ENCODE measurements around the gene TEKTIP1. TPM values are rescaled to one million over a fixed set of nuclear protein-coding genes. Genes with fewer than 3 reads are reported as not detected.

Gene TEKTIP1
- total and polyA plus RNA-seq, 10 of the 15 experiments (the other 5 are each of a cell fraction or from before 2014, with no cell fraction given): 0.18 to 2.6 (median 0.60) TPM; not detected in 5

DNA sequence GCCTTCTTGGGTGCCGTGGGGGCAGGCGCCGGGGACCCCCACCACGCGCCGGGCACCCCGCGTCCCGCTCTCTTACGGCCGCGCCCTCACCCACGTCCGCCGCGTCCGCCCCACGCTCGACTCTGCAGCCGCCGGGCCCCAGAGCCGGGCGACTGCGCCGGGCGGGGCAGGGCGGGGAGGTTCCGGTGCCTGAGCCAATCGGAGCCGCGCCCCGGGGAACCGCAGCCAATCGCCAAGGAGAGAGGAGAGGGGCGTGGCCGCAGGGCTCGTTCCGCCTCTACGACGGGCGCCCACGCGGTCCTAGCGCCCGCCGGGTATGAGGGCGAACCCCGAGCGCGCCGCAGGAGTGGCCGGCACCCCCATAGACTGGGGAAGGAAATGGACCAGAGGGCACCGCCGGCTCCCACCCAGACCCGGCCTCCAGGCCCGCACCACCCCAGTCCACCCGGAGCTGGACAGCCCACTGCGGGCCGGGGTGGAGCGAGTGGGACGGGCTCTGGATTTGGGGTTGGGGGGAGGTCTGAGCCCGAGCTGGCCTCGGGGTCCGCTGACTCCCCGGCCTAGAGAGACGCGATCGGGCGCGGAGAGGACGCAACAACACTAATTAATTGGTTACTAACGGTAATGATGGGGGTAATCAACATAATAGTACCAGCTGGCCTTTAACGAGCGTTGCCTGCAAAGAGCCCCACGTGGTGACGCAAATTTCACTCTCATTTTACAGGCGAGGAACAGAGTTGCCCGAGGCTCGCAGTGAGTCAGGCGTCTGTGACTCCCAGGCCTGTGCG is 18.7 kb downstream of the TEKTIP1 start, which contains the start of gene MFSD12 (continued):
- TF ChIP-seq, protein P1, sequence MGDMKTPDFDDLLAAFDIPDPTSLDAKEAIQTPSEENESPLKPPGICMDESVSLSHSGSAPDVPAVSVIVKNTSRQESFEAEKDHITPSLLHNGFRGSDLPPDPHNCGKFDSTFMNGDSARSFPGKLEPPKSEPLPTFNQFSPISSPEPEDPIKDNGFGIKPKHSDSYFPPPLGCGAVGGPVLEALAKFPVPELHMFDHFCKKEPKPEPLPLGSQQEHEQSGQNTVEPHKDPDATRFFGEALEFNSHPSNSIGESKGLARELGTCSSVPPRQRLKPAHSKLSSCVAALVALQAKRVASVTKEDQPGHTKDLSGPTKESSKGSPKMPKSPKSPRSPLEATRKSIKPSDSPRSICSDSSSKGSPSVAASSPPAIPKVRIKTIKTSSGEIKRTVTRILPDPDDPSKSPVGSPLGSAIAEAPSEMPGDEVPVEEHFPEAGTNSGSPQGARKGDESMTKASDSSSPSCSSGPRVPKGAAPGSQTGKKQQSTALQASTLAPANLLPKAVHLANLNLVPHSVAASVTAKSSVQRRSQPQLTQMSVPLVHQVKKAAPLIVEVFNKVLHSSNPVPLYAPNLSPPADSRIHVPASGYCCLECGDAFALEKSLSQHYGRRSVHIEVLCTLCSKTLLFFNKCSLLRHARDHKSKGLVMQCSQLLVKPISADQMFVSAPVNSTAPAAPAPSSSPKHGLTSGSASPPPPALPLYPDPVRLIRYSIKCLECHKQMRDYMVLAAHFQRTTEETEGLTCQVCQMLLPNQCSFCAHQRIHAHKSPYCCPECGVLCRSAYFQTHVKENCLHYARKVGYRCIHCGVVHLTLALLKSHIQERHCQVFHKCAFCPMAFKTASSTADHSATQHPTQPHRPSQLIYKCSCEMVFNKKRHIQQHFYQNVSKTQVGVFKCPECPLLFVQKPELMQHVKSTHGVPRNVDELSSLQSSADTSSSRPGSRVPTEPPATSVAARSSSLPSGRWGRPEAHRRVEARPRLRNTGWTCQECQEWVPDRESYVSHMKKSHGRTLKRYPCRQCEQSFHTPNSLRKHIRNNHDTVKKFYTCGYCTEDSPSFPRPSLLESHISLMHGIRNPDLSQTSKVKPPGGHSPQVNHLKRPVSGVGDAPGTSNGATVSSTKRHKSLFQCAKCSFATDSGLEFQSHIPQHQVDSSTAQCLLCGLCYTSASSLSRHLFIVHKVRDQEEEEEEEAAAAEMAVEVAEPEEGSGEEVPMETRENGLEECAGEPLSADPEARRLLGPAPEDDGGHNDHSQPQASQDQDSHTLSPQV (IDR thresholded peaks at IDR 0.05): no peak
- TF ChIP-seq, protein P2, sequence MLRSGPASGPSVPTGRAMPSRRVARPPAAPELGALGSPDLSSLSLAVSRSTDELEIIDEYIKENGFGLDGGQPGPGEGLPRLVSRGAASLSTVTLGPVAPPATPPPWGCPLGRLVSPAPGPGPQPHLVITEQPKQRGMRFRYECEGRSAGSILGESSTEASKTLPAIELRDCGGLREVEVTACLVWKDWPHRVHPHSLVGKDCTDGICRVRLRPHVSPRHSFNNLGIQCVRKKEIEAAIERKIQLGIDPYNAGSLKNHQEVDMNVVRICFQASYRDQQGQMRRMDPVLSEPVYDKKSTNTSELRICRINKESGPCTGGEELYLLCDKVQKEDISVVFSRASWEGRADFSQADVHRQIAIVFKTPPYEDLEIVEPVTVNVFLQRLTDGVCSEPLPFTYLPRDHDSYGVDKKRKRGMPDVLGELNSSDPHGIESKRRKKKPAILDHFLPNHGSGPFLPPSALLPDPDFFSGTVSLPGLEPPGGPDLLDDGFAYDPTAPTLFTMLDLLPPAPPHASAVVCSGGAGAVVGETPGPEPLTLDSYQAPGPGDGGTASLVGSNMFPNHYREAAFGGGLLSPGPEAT (IDR thresholded peaks at IDR 0.05; ENCODE audit: low read depth): peak; percentile 98
- TF ChIP-seq, protein P3, sequence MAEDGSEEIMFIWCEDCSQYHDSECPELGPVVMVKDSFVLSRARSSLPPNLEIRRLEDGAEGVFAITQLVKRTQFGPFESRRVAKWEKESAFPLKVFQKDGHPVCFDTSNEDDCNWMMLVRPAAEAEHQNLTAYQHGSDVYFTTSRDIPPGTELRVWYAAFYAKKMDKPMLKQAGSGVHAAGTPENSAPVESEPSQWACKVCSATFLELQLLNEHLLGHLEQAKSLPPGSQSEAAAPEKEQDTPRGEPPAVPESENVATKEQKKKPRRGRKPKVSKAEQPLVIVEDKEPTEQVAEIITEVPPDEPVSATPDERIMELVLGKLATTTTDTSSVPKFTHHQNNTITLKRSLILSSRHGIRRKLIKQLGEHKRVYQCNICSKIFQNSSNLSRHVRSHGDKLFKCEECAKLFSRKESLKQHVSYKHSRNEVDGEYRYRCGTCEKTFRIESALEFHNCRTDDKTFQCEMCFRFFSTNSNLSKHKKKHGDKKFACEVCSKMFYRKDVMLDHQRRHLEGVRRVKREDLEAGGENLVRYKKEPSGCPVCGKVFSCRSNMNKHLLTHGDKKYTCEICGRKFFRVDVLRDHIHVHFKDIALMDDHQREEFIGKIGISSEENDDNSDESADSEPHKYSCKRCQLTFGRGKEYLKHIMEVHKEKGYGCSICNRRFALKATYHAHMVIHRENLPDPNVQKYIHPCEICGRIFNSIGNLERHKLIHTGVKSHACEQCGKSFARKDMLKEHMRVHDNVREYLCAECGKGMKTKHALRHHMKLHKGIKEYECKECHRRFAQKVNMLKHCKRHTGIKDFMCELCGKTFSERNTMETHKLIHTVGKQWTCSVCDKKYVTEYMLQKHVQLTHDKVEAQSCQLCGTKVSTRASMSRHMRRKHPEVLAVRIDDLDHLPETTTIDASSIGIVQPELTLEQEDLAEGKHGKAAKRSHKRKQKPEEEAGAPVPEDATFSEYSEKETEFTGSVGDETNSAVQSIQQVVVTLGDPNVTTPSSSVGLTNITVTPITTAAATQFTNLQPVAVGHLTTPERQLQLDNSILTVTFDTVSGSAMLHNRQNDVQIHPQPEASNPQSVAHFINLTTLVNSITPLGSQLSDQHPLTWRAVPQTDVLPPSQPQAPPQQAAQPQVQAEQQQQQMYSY (CRISPR knock-in tag; IDR thresholded peaks at IDR 0.05): no peak
- TF ChIP-seq RCOR1 (conservative IDR thresholded peaks at IDR 0.05; ENCODE audit: low read depth, low read length) (0 out of 2 replicates have a peak, but pooled peaks have one; percentile 51), CBX3 (IDR thresholded peaks at IDR 0.05; ENCODE audit: borderline replicate concordance, low read depth) (no peak), BHLHE40 (IDR thresholded peaks at IDR 0.05; ENCODE audit: borderline replicate concordance in 1 of 2, low read depth in 2 of 2, low read length in 1 of 2) (peak in 1 of 2 experiments; percentile 66; a peak in 1 of 4 replicates), SP1 (IDR thresholded peaks at IDR 0.05; ENCODE audit: low read depth, low read length) (peak; percentile 98), TARDBP (IDR thresholded peaks at IDR 0.05; ENCODE audit: borderline replicate concordance) (no peak), ATF7 (IDR thresholded peaks at IDR 0.05; ENCODE audit: low read depth) (no peak; the same call in 1 of the 2 replicates), ZNF274 (IDR thresholded peaks at IDR 0.05; ENCODE audit: insufficient read depth, insufficient read length) (no peak), ZNF217 (IDR thresholded peaks at IDR 0.05) (no peak), SMAD1 (IDR thresholded peaks at IDR 0.05; ENCODE audit: low read depth, partially characterized antibody) (no peak), RELA (IDR thresholded peaks at IDR 0.05; ENCODE audit: borderline replicate concordance, partially characterized antibody) (no peak), KDM1A (IDR thresholded peaks at IDR 0.05; ENCODE audit: borderline replicate concordance) (no peak), ZNF24 (IDR thresholded peaks at IDR 0.05) (no peak)
- TF ChIP-seq, protein P4, sequence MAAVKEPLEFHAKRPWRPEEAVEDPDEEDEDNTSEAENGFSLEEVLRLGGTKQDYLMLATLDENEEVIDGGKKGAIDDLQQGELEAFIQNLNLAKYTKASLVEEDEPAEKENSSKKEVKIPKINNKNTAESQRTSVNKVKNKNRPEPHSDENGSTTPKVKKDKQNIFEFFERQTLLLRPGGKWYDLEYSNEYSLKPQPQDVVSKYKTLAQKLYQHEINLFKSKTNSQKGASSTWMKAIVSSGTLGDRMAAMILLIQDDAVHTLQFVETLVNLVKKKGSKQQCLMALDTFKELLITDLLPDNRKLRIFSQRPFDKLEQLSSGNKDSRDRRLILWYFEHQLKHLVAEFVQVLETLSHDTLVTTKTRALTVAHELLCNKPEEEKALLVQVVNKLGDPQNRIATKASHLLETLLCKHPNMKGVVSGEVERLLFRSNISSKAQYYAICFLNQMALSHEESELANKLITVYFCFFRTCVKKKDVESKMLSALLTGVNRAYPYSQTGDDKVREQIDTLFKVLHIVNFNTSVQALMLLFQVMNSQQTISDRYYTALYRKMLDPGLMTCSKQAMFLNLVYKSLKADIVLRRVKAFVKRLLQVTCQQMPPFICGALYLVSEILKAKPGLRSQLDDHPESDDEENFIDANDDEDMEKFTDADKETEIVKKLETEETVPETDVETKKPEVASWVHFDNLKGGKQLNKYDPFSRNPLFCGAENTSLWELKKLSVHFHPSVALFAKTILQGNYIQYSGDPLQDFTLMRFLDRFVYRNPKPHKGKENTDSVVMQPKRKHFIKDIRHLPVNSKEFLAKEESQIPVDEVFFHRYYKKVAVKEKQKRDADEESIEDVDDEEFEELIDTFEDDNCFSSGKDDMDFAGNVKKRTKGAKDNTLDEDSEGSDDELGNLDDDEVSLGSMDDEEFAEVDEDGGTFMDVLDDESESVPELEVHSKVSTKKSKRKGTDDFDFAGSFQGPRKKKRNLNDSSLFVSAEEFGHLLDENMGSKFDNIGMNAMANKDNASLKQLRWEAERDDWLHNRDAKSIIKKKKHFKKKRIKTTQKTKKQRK (IDR thresholded peaks at IDR 0.05; ENCODE audit: low read depth, low read length): peak; percentile 15; the same call in 1 of the 2 replicates
